ENCODE measurements around the gene HIP1R.

Gene HIP1R

DNA sequence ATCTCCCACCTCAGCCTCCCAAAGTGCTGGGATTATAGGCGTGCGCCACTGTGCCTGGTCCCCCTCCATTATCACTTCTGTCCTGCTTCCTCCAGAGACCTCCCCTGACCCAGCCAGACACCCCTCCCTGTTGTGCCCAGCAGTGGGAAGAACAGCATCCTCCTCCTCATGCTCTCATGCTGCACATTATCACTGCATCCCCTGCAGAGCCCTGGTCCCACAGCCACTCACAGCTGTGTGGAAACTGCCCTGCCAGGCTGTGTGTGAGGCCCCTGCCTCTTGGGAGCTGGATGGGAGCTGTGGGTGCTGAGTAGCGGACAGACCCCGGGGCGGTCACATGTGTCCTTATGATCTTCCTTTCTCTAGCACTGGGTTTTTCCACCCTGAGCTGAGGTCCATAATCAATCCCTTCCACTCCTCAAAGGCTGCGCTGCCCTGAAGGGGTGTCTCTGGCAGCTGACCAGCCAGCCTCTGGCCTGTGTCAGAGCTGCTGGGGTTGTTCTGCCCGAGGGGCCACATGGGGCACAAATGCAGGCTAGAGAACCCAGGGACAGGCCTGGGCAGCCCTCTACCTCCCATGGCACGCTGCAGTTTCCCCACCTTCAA is 9.2 kb downstream of the HIP1R start:
- TF ChIP-seq, protein P1, sequence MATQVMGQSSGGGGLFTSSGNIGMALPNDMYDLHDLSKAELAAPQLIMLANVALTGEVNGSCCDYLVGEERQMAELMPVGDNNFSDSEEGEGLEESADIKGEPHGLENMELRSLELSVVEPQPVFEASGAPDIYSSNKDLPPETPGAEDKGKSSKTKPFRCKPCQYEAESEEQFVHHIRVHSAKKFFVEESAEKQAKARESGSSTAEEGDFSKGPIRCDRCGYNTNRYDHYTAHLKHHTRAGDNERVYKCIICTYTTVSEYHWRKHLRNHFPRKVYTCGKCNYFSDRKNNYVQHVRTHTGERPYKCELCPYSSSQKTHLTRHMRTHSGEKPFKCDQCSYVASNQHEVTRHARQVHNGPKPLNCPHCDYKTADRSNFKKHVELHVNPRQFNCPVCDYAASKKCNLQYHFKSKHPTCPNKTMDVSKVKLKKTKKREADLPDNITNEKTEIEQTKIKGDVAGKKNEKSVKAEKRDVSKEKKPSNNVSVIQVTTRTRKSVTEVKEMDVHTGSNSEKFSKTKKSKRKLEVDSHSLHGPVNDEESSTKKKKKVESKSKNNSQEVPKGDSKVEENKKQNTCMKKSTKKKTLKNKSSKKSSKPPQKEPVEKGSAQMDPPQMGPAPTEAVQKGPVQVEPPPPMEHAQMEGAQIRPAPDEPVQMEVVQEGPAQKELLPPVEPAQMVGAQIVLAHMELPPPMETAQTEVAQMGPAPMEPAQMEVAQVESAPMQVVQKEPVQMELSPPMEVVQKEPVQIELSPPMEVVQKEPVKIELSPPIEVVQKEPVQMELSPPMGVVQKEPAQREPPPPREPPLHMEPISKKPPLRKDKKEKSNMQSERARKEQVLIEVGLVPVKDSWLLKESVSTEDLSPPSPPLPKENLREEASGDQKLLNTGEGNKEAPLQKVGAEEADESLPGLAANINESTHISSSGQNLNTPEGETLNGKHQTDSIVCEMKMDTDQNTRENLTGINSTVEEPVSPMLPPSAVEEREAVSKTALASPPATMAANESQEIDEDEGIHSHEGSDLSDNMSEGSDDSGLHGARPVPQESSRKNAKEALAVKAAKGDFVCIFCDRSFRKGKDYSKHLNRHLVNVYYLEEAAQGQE (IDR thresholded peaks at IDR 0.05; ENCODE audit: low read depth): no peak
- TF ChIP-seq RAD21 (IDR thresholded peaks at IDR 0.05; ENCODE audit: low read depth) (no peak), YY1 (IDR thresholded peaks at IDR 0.05; ENCODE audit: low read depth) (no peak), EP300 (IDR thresholded peaks at IDR 0.05; ENCODE audit: borderline replicate concordance) (no peak), ZBTB7A (IDR thresholded peaks at IDR 0.05; ENCODE audit: low read depth) (no peak), EGR1 (IDR thresholded peaks at IDR 0.05) (no peak), TCF12 (IDR thresholded peaks at IDR 0.05; ENCODE audit: low read depth) (no peak), CREB1 (IDR thresholded peaks at IDR 0.05; ENCODE audit: low read depth) (no peak), TEAD4 (IDR thresholded peaks at IDR 0.05) (no peak), CEBPB (IDR thresholded peaks at IDR 0.05) (no peak), TAF1 (IDR thresholded peaks at IDR 0.05; ENCODE audit: low read depth) (no peak), NFIC (IDR thresholded peaks at IDR 0.05) (no peak), FOXM1 (IDR thresholded peaks at IDR 0.05; ENCODE audit: borderline replicate concordance, low read depth) (no peak)
- TF ChIP-seq, protein P2, sequence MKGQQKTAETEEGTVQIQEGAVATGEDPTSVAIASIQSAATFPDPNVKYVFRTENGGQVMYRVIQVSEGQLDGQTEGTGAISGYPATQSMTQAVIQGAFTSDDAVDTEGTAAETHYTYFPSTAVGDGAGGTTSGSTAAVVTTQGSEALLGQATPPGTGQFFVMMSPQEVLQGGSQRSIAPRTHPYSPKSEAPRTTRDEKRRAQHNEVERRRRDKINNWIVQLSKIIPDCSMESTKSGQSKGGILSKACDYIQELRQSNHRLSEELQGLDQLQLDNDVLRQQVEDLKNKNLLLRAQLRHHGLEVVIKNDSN (IDR thresholded peaks at IDR 0.05): no peak
- TF ChIP-seq, protein P3, sequence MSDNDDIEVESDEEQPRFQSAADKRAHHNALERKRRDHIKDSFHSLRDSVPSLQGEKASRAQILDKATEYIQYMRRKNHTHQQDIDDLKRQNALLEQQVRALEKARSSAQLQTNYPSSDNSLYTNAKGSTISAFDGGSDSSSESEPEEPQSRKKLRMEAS (IDR thresholded peaks at IDR 0.05): no peak

DNA sequence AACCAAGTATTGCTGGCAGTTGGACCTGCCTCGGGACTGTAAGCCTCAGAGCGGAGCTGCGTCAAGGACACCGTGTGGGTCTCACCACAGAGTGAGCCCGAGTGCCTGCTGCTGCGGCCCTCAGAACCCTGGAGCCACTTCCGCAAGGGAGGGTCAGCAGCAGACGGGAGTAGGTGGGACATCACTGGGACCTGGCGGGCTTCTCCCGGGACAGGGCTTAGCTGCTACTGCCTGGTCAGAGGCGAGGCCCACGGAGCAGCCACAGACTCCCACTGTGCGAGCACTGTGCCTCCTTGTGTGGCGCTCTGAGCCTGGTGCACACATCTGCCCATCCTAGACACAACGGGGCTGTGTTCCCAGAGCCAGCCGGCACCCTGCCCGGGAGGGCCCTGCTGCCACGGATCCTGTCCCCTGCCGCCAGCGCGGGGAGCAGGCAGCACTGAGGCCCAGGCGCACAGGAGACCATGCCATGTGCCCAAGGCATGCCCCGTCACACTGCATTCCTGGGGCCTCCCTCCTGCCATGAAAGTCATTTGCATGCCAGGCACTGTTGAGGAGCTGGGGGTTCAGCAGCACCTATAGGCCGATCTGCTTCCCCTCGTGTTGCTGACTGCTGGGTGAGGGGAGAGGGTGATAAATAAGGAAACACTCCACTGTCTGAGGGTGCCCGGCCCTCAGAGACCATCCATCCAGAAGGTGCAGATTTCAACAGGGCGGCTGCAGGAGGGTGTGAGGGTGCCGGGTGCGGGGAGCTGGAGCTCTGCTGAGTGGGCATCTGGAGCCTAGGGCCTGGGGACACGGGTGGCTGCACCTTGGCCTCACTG is 10.0 kb downstream of the HIP1R start:
- TF ChIP-seq TAF1 (IDR thresholded peaks at IDR 0.05; ENCODE audit: low read depth) (no peak), FOXM1 (IDR thresholded peaks at IDR 0.05; ENCODE audit: borderline replicate concordance, low read depth) (no peak), RAD21 (IDR thresholded peaks at IDR 0.05; ENCODE audit: low read depth) (no peak), NFIC (IDR thresholded peaks at IDR 0.05) (no peak), EGR1 (IDR thresholded peaks at IDR 0.05) (no peak), EP300 (IDR thresholded peaks at IDR 0.05; ENCODE audit: borderline replicate concordance) (no peak), CREB1 (IDR thresholded peaks at IDR 0.05; ENCODE audit: low read depth) (no peak), TCF12 (IDR thresholded peaks at IDR 0.05; ENCODE audit: low read depth) (no peak), TEAD4 (IDR thresholded peaks at IDR 0.05) (no peak), ZBTB7A (IDR thresholded peaks at IDR 0.05; ENCODE audit: low read depth) (no peak), CEBPB (IDR thresholded peaks at IDR 0.05) (no peak), YY1 (IDR thresholded peaks at IDR 0.05; ENCODE audit: low read depth) (no peak)
- TF ChIP-seq, protein P3 (IDR thresholded peaks at IDR 0.05): no peak
- TF ChIP-seq, protein P1 (IDR thresholded peaks at IDR 0.05; ENCODE audit: low read depth): no peak
- TF ChIP-seq, protein P2 (IDR thresholded peaks at IDR 0.05): no peak

DNA sequence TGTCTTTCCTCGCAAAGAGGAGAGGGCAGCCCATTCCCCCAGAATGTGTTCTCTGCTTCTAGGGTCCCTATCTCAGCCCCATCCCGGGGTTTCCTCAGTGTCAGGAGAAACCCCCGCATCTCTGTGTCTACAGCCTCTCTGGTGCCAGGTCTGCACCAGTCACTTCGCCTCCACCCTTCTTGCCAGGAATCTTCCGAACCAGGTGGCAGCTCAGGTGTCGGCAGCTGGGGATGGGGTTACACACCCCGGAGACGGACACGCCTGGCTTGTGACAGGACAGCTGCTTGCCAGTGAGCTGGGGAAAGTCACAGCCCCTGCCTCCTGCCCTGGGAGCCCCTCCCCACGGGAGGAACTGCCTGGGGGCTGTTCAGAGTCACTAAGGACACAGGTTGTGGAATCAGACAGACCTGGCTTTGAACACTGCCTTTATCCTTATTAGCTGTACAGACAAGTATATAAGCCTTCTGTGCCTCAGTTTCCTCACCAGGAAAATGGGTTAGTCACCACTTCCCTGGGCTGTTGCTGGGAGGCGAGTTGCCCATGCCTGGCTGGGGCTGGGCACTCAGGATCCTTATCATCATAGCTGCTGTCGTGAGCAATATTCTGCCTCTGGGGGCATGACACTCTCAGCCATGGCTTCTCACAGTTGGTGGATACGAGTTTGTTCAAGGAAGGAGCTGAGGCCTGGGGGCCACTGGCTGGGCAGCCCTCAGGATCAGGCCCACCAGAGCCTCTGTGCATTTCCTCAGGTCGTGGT is 10.8 kb downstream of the HIP1R start:
- no peak for TF ChIP-seq RAD21 (IDR thresholded peaks at IDR 0.05; ENCODE audit: low read depth)
- no peak for TF ChIP-seq TCF12 (IDR thresholded peaks at IDR 0.05; ENCODE audit: low read depth)
- no peak for TF ChIP-seq FOXM1 (IDR thresholded peaks at IDR 0.05; ENCODE audit: borderline replicate concordance, low read depth)
- no peak for TF ChIP-seq EGR1 (IDR thresholded peaks at IDR 0.05)
- TF ChIP-seq, protein P3 (IDR thresholded peaks at IDR 0.05): no peak
- no peak for TF ChIP-seq EP300 (IDR thresholded peaks at IDR 0.05; ENCODE audit: borderline replicate concordance)
- no peak for TF ChIP-seq TAF1 (IDR thresholded peaks at IDR 0.05; ENCODE audit: low read depth)
- TF ChIP-seq, protein P1 (IDR thresholded peaks at IDR 0.05; ENCODE audit: low read depth): no peak

Data from Ishikawa (cell line).